HG03095 (cell line): ENCODE results near the gene PBX1.
"Not testable (repeated sequence)": the region's sequence is repeated elsewhere in the genome, so short reads cannot be mapped to it uniquely, and the experiment has no call there.

Experiments
- ATAC-seq: cut with Tn5 transposase; IDR thresholded peaks from one replicate; pipeline ENCODE4 v1.9.1; 2021; ENCODE audit warnings: moderate library complexity; ENCODE audit not compliant: unreplicated experiment

Gene PBX1

GRCh38 chr1:164558461-164559341, at the start of gene PBX1:
TSS of gene PBX1 (plus strand) at chr1:164559184.
- ATAC-seq, result peak; percentile 100

GRCh38 chr1:164510435-164510834, 48.5 kb upstream of the PBX1 start:
- no peak for ATAC-seq

DNA sequence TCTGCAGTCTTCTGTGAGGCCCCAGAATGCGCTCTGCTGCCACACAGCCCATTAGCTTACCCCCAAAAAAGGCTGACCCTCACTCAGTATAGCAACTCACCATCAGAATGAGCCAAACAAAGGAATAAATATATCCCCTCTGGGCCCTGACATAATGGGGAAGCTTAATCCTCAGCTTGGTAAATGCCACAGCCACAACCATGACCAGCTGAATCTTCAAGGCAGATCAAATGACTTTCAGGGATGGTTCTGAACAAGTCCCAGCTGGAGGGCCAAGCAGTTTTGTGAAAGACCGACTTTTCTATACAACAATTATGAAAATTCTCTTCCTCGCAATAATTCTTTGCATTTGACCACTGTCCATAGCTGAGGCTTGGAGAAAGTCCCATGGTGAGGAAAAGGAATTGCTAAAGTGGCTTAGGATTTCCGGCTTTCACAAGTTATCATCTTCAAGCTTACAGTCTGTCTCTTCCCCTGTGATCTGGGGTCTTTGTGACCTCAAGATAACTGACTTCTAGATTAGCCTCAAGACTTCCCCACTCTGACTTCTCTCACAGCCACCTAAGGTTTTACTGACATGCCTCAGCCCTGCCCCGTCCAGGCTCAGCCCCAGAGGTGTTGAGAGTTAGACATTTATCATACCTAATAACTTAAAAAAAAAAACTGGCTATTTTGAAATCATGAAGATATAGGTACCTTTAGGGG, 47.8 kb upstream of the PBX1 start:
- no peak for ATAC-seq

DNA sequence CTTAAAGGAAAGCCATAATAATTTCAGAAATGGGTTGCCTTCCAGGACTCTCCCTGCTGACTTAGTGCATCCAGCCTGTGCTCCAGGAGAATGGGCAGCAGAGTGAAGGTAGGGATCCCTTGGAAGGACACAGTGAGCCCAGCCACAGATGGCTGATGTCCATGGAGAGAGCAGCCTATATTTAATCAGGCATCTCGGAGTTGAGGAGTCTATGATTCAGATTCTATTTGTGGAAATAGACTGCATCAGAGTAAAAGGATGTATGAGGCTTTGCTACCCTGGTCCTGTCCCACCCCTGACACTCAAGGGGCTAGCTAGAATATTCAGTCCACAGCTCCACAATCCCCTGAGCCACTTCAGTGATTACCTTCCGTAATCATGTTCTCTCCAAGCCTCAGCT, 43.8 kb upstream of the PBX1 start:
- ATAC-seq, result no peak

DNA sequence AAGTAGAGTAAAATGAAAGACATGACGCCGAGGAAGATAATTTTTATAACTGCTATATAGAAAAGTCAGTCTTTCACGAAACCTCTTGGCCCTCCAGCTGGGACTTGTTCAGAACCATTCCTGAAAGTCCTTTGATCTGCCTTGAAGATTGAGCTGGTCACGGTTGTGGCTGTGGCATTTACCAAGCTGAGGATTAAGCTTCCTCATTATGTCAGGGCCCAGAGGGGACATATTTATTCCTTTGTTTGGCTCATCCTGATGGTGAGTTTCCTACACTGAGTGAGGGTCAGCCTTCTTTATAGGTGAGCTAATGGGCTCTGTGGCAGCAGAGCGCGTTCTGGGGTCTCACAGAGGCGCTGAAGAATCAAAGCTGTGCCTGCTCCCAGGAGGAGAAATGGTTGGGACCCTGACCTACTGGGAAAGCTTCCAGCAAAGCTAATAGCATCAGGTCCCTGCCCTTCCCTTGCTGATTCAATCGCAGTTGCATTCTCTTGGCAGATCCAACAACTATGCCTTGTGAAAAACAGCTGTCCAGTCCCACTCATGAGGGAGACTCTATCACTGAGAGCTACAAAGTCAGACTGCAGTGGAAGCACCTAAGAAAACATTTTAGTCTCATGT, 43.2 kb upstream of the PBX1 start:
- ATAC-seq, result no peak

- ATAC-seq, result no peak
Measured at GRCh38 chr1:164516591-164516990, 42.4 kb upstream of the PBX1 start.

- ATAC-seq, result no peak
Measured at GRCh38 chr1:164518692-164519332, 40.2 kb upstream of the PBX1 start.

- ATAC-seq, result no peak
Measured at GRCh38 chr1:164519426-164519825, 39.6 kb upstream of the PBX1 start.

- no peak for ATAC-seq
Measured at GRCh38 chr1:164524810-164525209, 34.2 kb upstream of the PBX1 start.

DNA sequence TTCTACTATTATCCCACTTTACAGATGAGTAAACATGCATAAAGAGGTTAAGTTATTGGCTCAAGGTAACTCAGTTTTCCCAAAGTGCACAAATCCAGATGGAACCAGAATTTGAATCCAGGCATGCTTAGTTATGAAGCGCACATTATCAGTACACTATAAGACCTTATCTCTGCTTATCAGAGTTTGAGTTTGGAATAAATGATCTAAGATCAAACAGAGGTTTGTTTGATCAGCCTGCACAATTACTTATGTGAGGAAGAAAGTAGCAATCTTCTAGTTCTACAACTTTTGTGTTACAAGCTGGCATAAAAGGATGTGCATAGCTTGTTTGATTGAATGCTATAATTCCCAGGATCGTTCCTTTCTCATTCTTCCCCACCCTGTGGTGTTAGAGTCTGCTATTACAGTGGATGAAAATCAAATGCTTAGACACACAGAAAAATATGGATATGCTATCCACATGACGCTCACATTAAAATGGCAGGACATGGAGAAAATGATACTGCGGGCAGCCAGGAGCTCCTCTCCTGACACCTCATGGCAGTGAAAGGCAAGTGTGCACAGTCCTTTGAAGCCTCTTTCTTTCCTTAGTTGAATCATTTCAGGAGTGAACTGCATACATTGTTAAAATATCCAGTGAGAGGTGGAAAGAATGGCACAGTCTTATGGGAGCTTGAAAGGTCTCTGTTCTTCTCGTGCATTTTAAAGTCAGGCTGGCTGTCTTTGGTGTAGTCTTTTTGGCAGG, 23.9 kb upstream of the PBX1 start:
- no peak for ATAC-seq

DNA sequence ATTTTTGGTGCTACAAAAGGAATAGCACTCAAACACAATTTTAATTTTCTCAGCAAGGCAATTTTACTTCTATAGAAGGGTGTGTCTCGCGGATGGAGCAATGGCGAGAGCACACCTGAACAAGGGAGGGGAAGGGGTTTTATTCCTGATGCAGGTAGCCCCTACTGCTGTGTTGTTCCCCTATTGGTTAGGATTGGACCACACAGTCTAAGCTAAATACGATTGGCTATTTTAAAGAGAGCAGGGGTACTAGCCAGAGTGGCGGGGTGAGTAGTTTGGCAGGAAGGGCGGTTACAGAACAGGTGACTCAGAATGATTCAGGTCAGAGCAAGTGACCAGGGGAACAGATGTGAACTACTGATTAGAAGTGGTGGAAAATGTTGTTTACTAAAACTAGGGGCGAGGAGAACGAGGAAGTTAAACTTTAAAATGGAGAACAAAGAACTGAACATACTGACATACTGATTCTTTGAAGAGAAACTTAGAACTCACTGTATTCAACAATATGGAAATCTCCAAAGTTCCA, 6.5 kb upstream of the PBX1 start:
- ATAC-seq, result not testable (repeated sequence)

DNA sequence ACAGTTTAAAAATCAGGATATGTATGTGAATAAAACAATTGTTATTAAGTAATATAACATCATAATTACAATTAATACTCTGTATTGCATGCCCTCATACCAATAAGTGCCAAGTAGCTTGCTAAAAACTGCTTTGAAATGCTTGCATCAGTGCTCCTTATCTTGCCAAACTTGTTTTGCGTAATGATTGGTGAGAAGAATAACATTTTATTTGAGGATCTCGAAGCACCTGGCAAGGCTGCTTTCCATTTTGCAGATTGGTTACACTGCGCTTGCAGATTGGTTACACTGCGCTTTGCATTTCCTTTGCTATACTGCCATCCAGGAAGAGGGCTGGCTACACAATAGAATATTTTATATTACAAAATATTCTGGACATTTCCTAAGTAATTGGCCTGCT, 1.7 kb upstream of the PBX1 start:
- no peak for ATAC-seq

DNA sequence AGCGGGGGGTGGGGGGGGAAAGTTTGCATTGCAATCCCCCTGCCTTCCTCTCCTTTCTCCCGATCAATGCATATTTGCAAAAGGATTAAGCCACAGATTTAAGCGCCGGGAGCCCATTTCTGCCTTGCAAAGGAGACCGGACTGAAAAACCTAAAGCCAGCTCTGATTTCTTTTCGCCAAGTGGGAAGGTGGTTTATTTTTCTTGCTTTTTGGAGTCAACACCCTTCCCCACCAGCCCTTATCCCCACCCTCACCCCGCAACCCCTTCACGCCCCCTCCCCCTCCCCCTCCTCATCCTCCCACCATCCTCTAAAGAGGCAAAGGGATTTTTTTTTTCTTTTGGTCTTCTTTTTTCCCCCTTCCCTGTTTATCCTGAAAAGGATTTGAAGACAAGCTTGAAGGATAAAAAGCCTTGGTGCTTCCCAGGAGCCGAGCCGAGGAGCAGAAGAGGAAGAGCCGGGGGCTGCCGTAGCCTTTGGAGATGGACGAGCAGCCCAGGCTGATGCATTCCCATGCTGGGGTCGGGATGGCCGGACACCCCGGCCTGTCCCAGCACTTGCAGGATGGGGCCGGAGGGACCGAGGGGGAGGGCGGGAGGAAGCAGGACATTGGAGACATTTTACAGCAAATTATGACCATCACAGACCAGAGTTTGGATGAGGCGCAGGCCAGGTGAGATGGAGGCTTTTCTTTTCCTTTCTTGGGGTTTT, 513 bp downstream of the PBX1 start:
- ATAC-seq, result no peak

- no peak for ATAC-seq
Measured at GRCh38 chr1:164560121-164560541, 1.1 kb downstream of the PBX1 start.

GRCh38 chr1:164560556-164560955, 1.6 kb downstream of the PBX1 start:
- ATAC-seq, result no peak

GRCh38 chr1:164561007-164561406, 2.0 kb downstream of the PBX1 start:
- ATAC-seq, result no peak

- no peak for ATAC-seq
Measured at GRCh38 chr1:164561472-164561871, 2.5 kb downstream of the PBX1 start.

DNA sequence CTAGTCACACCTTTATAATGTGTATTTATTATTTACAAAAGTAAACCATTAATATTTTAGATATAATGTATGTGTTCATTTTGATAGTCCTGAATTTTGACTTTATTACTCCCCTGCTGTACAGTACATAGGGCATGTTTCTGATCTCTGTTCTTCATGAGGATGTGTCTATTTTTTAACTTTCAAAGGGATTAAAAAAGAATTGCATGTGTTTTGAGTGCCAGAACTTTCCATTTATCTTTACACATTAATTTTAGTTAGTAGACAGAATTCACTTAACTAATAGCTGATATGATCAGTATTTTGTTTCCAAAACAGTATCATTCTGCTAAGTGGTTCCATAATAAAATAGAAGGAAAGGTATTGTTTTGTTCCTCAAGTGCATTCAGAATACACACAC, 3.1 kb downstream of the PBX1 start:
- ATAC-seq, result no peak

DNA sequence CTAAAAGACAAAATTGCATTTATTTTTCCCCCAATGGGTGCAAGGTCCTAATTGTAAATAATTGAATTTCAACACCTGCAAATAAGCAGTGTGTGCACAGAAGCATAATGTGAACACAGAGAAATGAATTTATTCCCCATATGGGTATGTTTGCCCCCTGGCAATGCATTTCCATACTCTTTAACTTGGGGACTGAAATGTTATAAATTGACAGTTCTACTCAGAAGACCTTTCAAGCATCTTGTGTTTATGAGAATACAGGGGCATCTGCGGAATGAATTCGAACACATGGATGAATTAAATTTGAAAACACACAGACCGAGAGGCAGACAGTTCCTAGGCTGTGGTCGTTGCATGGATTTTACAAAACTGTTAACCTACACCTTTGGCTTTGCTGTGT, 3.5 kb downstream of the PBX1 start:
- ATAC-seq, result no peak
